GM10266 (cell line): ENCODE data around the gene ST6GALNAC6.

Experiments used
- DNase-seq: peaks from one replicate; pipeline ENCODE4 v3.0.0; 2012; ENCODE audit errors: extremely low spot score
- CTCF ChIP-seq: IDR thresholded peaks from 2 replicates; pipeline ENCODE4 v1.5.1; 2012; ENCODE audit warnings: mild to moderate bottlenecking, low read depth; ENCODE audit not compliant: control insufficient read depth, insufficient read depth; ENCODE audit errors: missing control alignments

ST6GALNAC6 gene

GRCh38 chr9:127943731-127944144, 44.3 kb upstream of the ST6GALNAC6 start:
- TF ChIP-seq CTCF: peak; percentile 94
- peak; percentile 88 for DNase-seq

- no peak for DNase-seq
- no peak for TF ChIP-seq CTCF
Observed at GRCh38 chr9:127943011-127943662, 43.7 kb upstream of the ST6GALNAC6 start.

GRCh38 chr9:127942216-127943010, 43.0 kb upstream of the ST6GALNAC6 start:
- TF ChIP-seq CTCF: peak; percentile 94
- peak; percentile 78 for DNase-seq

- no peak for DNase-seq
- no peak for TF ChIP-seq CTCF
Observed at GRCh38 chr9:127941961-127942215, 42.5 kb upstream of the ST6GALNAC6 start.

GRCh38 chr9:127941062-127941960, 41.9 kb upstream of the ST6GALNAC6 start:
- TF ChIP-seq CTCF: no peak

GRCh38 chr9:127940593-127940992, 41.2 kb upstream of the ST6GALNAC6 start:
- DNase-seq: no peak
- TF ChIP-seq CTCF: no peak

More at GRCh38 chr9:127941062-127941960, 41.9 kb upstream of the ST6GALNAC6 start:
- DNase-seq: no peak
